ENCODE results near the gene FAM174C.

Gene FAM174C

GRCh38 chr19:1272423-1273262 lies 2.7 kb upstream of the FAM174C start:
- Histone ChIP-seq H3K27me3 (ENCODE audit: control insufficient read depth, insufficient read depth, low read length) (peaks cover 5% of the 10 kb centered on the region), H3K9ac (ENCODE audit: low read length) (no peak overlapping the region), H3K36me3 (ENCODE audit: control insufficient read depth, insufficient read depth, low read length) (peaks cover 50% of the 10 kb centered on the region), H3K4me3 (ENCODE audit: low read depth, low read length) (no peak overlapping the region), H3K4me1 (ENCODE audit: control insufficient read depth, insufficient read depth, low read length) (peaks cover 45% of the 10 kb centered on the region), H3K9me3 (ENCODE audit: control insufficient read depth, insufficient read depth, low read depth, low read length) (no peaks in the 10 kb centered on the region), H3K27ac (ENCODE audit: low read depth, low read length) (no peak overlapping the region)

DNA sequence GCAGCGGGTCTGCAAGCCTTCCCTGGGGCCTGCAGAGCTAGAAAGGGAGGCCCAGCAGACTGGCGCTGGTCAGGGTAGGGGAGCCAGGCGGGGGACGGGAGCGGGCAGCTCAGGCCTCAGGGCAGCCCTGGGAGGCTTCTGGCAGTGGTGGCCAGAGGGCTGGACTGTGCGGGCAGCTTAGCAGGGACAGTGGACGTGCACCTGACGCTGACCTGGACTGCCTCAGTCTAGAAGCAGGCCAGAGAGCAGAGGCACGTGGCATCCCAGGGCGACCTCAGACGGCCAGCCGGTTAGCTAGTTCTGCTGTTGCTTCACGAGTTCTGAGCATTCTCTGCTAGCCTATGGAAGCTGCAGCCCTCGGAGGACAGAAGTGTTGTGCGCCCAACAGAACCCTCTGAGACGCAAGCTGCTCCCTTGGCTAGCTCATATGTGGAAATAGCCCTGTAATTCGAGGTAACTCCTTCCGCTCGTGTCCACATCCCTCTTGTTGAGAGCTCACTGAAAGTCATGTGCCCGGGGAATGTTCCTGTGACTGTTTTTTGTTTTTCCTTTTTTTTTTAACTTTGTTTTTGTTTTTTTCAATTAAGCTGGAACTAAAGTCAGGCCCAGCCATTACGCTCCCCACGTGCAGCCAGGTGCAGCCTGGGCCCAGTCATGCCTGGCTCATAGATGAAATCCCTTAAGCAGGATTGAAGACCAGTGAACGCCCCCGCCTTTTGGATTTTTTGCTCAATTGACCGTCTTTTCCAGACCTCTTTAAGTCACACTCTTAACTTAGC lies 1.9 kb upstream of the FAM174C start:
- Histone ChIP-seq H3K9ac (ENCODE audit: low read length) (peak overlapping the region; percentile 2), H3K4me1 (ENCODE audit: control insufficient read depth, insufficient read depth, low read length) (peaks cover 36% of the 10 kb centered on the region), H3K27me3 (ENCODE audit: control insufficient read depth, insufficient read depth, low read length) (no peaks in the 10 kb centered on the region; the same call in 1 of the 2 replicates), H3K27ac (ENCODE audit: low read depth, low read length) (peak overlapping the region; percentile 27; the same call in 1 of the 2 replicates), H3K9me3 (ENCODE audit: control insufficient read depth, insufficient read depth, low read depth, low read length) (no peaks in the 10 kb centered on the region), H3K36me3 (ENCODE audit: control insufficient read depth, insufficient read depth, low read length) (peaks cover 50% of the 10 kb centered on the region), H3K4me3 (ENCODE audit: low read depth, low read length) (peak overlapping the region; percentile 5; the same call in 1 of the 2 replicates)

GRCh38 chr19:1274081-1274851 lies 1.1 kb upstream of the FAM174C start:
- Histone ChIP-seq H3K4me3 (ENCODE audit: low read depth, low read length) (peak overlapping the region; percentile 73), H3K27me3 (ENCODE audit: control insufficient read depth, insufficient read depth, low read length) (no peaks in the 10 kb centered on the region), H3K9me3 (ENCODE audit: control insufficient read depth, insufficient read depth, low read depth, low read length) (no peaks in the 10 kb centered on the region), H3K27ac (ENCODE audit: low read depth, low read length) (peak overlapping the region; percentile 97), H3K36me3 (ENCODE audit: control insufficient read depth, insufficient read depth, low read length) (peaks cover 56% of the 10 kb centered on the region), H3K9ac (ENCODE audit: low read length) (peak overlapping the region; percentile 91), H3K4me1 (ENCODE audit: control insufficient read depth, insufficient read depth, low read length) (peaks cover 32% of the 10 kb centered on the region)

- Histone ChIP-seq H3K4me1 (ENCODE audit: control insufficient read depth, insufficient read depth, low read length) (peaks cover 31% of the 10 kb centered on the region), H3K27ac (ENCODE audit: low read depth, low read length) (peak overlapping the region; percentile 97), H3K4me3 (ENCODE audit: low read depth, low read length) (peak overlapping the region; percentile 73), H3K9ac (ENCODE audit: low read length) (peak overlapping the region; percentile 91), H3K27me3 (ENCODE audit: control insufficient read depth, insufficient read depth, low read length) (no peaks in the 10 kb centered on the region), H3K9me3 (ENCODE audit: control insufficient read depth, insufficient read depth, low read depth, low read length) (no peaks in the 10 kb centered on the region), H3K36me3 (ENCODE audit: control insufficient read depth, insufficient read depth, low read length) (peaks cover 61% of the 10 kb centered on the region)
These were observed 474 bp upstream of the FAM174C start for GRCh38 chr19:1274852-1275259.

- Histone ChIP-seq H3K9me3 (ENCODE audit: control insufficient read depth, insufficient read depth, low read depth, low read length) (no peaks in the 10 kb centered on the region), H3K4me1 (ENCODE audit: control insufficient read depth, insufficient read depth, low read length) (peaks cover 22% of the 10 kb centered on the region), H3K9ac (ENCODE audit: low read length) (peak overlapping the region; percentile 88), H3K27me3 (ENCODE audit: control insufficient read depth, insufficient read depth, low read length) (no peaks in the 10 kb centered on the region), H3K36me3 (ENCODE audit: control insufficient read depth, insufficient read depth, low read length) (peaks cover 55% of the 10 kb centered on the region), H3K4me3 (ENCODE audit: low read depth, low read length) (peak overlapping the region; percentile 89), H3K27ac (ENCODE audit: low read depth, low read length) (peak overlapping the region; percentile 88; the same call in 1 of the 2 replicates)
These were observed 772 bp downstream of the FAM174C start for GRCh38 chr19:1275976-1276627.

- H3K4me1 ChIP-seq (ENCODE audit: control insufficient read depth, insufficient read depth, low read length), result peaks cover 19% of the 10 kb centered on the region
- H3K36me3 ChIP-seq (ENCODE audit: control insufficient read depth, insufficient read depth, low read length), result peaks cover 50% of the 10 kb centered on the region
- no peaks in the 10 kb centered on the region for H3K9me3 ChIP-seq (ENCODE audit: control insufficient read depth, insufficient read depth, low read depth, low read length)
- H3K9ac ChIP-seq (ENCODE audit: low read length), result peak overlapping the region; percentile 88
- no peaks in the 10 kb centered on the region for H3K27me3 ChIP-seq (ENCODE audit: control insufficient read depth, insufficient read depth, low read length)
- no peak overlapping the region for H3K27ac ChIP-seq (ENCODE audit: low read depth, low read length)
- peak overlapping the region; percentile 89 for H3K4me3 ChIP-seq (ENCODE audit: low read depth, low read length)
These were observed 1.3 kb downstream of the FAM174C start for GRCh38 chr19:1276628-1277022.

- H3K4me3 ChIP-seq (ENCODE audit: low read depth, low read length), result peak overlapping the region; percentile 89; the same call in 1 of the 2 replicates
- peaks cover 45% of the 10 kb centered on the region for H3K36me3 ChIP-seq (ENCODE audit: control insufficient read depth, insufficient read depth, low read length)
- H3K27me3 ChIP-seq (ENCODE audit: control insufficient read depth, insufficient read depth, low read length), result no peaks in the 10 kb centered on the region
- no peaks in the 10 kb centered on the region for H3K9me3 ChIP-seq (ENCODE audit: control insufficient read depth, insufficient read depth, low read depth, low read length)
- H3K9ac ChIP-seq (ENCODE audit: low read length), result no peak overlapping the region
- peaks cover 19% of the 10 kb centered on the region for H3K4me1 ChIP-seq (ENCODE audit: control insufficient read depth, insufficient read depth, low read length)
- H3K27ac ChIP-seq (ENCODE audit: low read depth, low read length), result no peak overlapping the region
These were observed 1.7 kb downstream of the FAM174C start for GRCh38 chr19:1277061-1277460.

GRCh38 chr19:1278074-1278473 lies 2.7 kb downstream of the FAM174C start:
- H3K9me3 ChIP-seq (ENCODE audit: control insufficient read depth, insufficient read depth, low read depth, low read length), result no peaks in the 10 kb centered on the region
- peaks cover 20% of the 10 kb centered on the region for H3K4me1 ChIP-seq (ENCODE audit: control insufficient read depth, insufficient read depth, low read length)
- H3K4me3 ChIP-seq (ENCODE audit: low read depth, low read length), result no peak overlapping the region
- peaks cover 3% of the 10 kb centered on the region; the same call in 1 of the 2 replicates for H3K27me3 ChIP-seq (ENCODE audit: control insufficient read depth, insufficient read depth, low read length)
- peaks cover 35% of the 10 kb centered on the region for H3K36me3 ChIP-seq (ENCODE audit: control insufficient read depth, insufficient read depth, low read length)
- no peak overlapping the region for H3K9ac ChIP-seq (ENCODE audit: low read length)
- H3K27ac ChIP-seq (ENCODE audit: low read depth, low read length), result no peak overlapping the region

DNA sequence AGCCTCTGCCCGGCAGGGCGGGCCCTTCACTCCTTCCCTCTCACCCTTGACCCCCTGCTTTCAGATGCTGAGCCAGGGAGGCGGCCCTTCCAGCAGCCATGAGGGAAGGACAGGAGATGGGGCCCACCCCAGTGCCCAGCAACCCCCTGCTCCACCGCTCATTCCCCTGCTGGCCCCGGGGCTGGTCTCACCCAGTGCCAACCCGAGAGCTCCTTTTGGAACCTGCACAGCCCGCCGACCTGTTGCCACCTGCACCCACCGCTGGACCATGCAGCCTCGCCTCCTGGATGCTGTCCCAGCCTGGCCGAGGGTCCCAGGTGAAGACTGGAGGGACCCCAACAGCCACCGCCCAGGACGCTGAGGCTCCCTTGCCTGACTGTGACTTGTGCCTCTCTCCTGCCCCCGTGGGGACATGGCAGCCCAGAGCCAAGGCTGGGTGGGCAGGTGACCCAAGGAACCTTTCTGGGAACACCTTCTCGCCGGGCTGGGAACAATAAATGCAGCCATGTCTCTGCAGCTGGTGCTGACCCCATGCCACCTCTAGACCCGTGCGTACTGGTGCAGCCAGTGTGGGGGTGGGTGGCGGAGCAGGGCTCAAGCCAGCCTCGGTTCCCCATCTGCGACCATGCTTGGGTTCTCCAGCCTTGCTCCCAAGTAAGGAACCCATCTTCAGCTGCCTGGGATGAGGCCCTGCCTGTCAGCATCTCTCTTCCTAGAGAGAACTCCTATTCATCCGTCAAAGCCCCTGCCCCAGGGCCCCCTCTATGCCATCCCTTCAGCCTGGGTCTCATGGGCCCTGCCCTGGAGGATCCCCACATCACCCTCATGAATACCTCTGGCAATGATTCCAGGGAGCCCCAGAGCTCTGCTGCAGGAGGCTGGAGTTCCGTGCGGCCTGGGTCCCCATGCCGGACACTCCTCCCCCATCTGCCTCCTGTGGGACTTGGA lies 3.7 kb downstream of the FAM174C start:
- H3K9me3 ChIP-seq (ENCODE audit: control insufficient read depth, insufficient read depth, low read depth, low read length), result no peaks in the 10 kb centered on the region
- peaks cover 12% of the 10 kb centered on the region for H3K27me3 ChIP-seq (ENCODE audit: control insufficient read depth, insufficient read depth, low read length)
- no peak overlapping the region for H3K4me3 ChIP-seq (ENCODE audit: low read depth, low read length)
- H3K4me1 ChIP-seq (ENCODE audit: control insufficient read depth, insufficient read depth, low read length), result peaks cover 21% of the 10 kb centered on the region
- no peak overlapping the region for H3K9ac ChIP-seq (ENCODE audit: low read length)
- H3K27ac ChIP-seq (ENCODE audit: low read depth, low read length), result no peak overlapping the region
- H3K36me3 ChIP-seq (ENCODE audit: control insufficient read depth, insufficient read depth, low read length), result peaks cover 26% of the 10 kb centered on the region

Measured in HUES6 (cell line).